ENCODE results near the gene MC1R.

GRCh38 chr16:89958596-89958995, 39.9 kb downstream of the MC1R start:
- no peak for TF ChIP-seq CTCF (IDR thresholded peaks at IDR 0.05; ENCODE audit: low read depth, low read length)
- TF ChIP-seq POLR2A (IDR thresholded peaks at IDR 0.05; ENCODE audit: extremely low read depth, insufficient read length) = no peak
